ENCODE measurements around the gene FRK. TPM values are rescaled to one million over a fixed set of nuclear protein-coding genes. Genes with fewer than 3 reads are reported as not detected.

Gene FRK
- total RNA-seq, 2 donors from 2014 or later = 0.02 to 0.05 TPM

- Mint-ChIP-seq H3K27ac (no peak overlapping the region), H3K36me3 (ENCODE audit: insufficient read depth in 2 of 2) (no peaks in the 10 kb centered on the region), H3K9me3 (peaks cover 0 to 2% of the 10 kb centered on the region in 2 donors), H3K4me3 (no peak overlapping the region), H3K27me3 (ENCODE audit: low read depth) (peaks cover 63% of the 10 kb centered on the region), H3K4me1 (ENCODE audit: low read depth) (no peaks in the 10 kb centered on the region)
- ATAC-seq (replicated peaks in 1 of 2) (no peak), DNase-seq (no peak)
Observed at GRCh38 chr6:116019428-116019827, 41.3 kb downstream of the FRK start.

- DNase-seq (no peak), ATAC-seq (replicated peaks in 1 of 2) (no peak)
- H3K27me3 Mint-ChIP-seq (ENCODE audit: low read depth) = peaks cover 67% of the 10 kb centered on the region
- no peaks in the 10 kb centered on the region for H3K36me3 Mint-ChIP-seq (ENCODE audit: insufficient read depth in 2 of 2)
- H3K4me1 Mint-ChIP-seq (ENCODE audit: low read depth) = no peaks in the 10 kb centered on the region
- no peak overlapping the region for H3K27ac Mint-ChIP-seq
- peaks cover 0 to 2% of the 10 kb centered on the region in 2 donors for H3K9me3 Mint-ChIP-seq
- no peak overlapping the region for H3K4me3 Mint-ChIP-seq
Observed at GRCh38 chr6:116018976-116019375, 41.7 kb downstream of the FRK start.

- DNase-seq (no peak), ATAC-seq (replicated peaks in 1 of 2) (no peak)
- H3K27ac Mint-ChIP-seq = no peak overlapping the region
Observed at GRCh38 chr6:116017546-116018295, 43.0 kb downstream of the FRK start.

GRCh38 chr6:116016846-116017545 lies 43.7 kb downstream of the FRK start:
- Mint-ChIP-seq H3K9me3 (no peaks in the 10 kb centered on the region), H3K4me1 (ENCODE audit: low read depth) (peaks cover 5% of the 10 kb centered on the region), H3K27me3 (ENCODE audit: low read depth) (peaks cover 75% of the 10 kb centered on the region), H3K27ac (no peak overlapping the region), H3K36me3 (ENCODE audit: insufficient read depth in 2 of 2) (no peaks in the 10 kb centered on the region), H3K4me3 (no peak overlapping the region)
- ATAC-seq (replicated peaks in 1 of 2) = no peak
- DNase-seq = no peak

More at GRCh38 chr6:116017546-116018295, 43.0 kb downstream of the FRK start:
- Mint-ChIP-seq H3K4me3 (no peak overlapping the region), H3K4me1 (ENCODE audit: low read depth) (no peaks in the 10 kb centered on the region), H3K36me3 (ENCODE audit: insufficient read depth in 2 of 2) (no peaks in the 10 kb centered on the region), H3K9me3 (no peaks in the 10 kb centered on the region), H3K27me3 (ENCODE audit: low read depth) (peaks cover 69% of the 10 kb centered on the region)

- Mint-ChIP-seq H3K27me3 (ENCODE audit: low read depth) (peaks cover 78% of the 10 kb centered on the region), H3K4me1 (ENCODE audit: low read depth) (peaks cover 15% of the 10 kb centered on the region), H3K4me3 (no peak overlapping the region), H3K9me3 (no peaks in the 10 kb centered on the region), H3K36me3 (ENCODE audit: insufficient read depth in 2 of 2) (no peaks in the 10 kb centered on the region), H3K27ac (no peak overlapping the region)
- DNase-seq (no peak), ATAC-seq (replicated peaks in 1 of 2) (no peak)
Observed at GRCh38 chr6:116015983-116016382, 44.7 kb downstream of the FRK start.

GRCh38 chr6:116015561-116015960 lies 45.1 kb downstream of the FRK start:
- Mint-ChIP-seq H3K4me1 (ENCODE audit: low read depth) (peaks cover 15% of the 10 kb centered on the region), H3K4me3 (no peak overlapping the region), H3K36me3 (ENCODE audit: insufficient read depth in 2 of 2) (no peaks in the 10 kb centered on the region), H3K27me3 (ENCODE audit: low read depth) (peaks cover 76% of the 10 kb centered on the region), H3K9me3 (no peaks in the 10 kb centered on the region), H3K27ac (no peak overlapping the region)
- DNase-seq (no peak), ATAC-seq (replicated peaks in 1 of 2) (no peak)

GRCh38 chr6:116012951-116013350 lies 47.7 kb downstream of the FRK start:
- peaks cover 60% of the 10 kb centered on the region for H3K27me3 Mint-ChIP-seq (ENCODE audit: low read depth)
- no peaks in the 10 kb centered on the region for H3K36me3 Mint-ChIP-seq (ENCODE audit: insufficient read depth in 2 of 2)
- H3K4me3 Mint-ChIP-seq = no peak overlapping the region

GRCh38 chr6:116012471-116012949 lies 48.2 kb downstream of the FRK start:
- no peak overlapping the region for H3K27ac Mint-ChIP-seq
- peaks cover 56% of the 10 kb centered on the region for H3K27me3 Mint-ChIP-seq (ENCODE audit: low read depth)
- DNase-seq (no peak), ATAC-seq (replicated peaks in 1 of 2) (no peak)
- peaks cover 15% of the 10 kb centered on the region for H3K4me1 Mint-ChIP-seq (ENCODE audit: low read depth)
- no peaks in the 10 kb centered on the region for H3K9me3 Mint-ChIP-seq
- H3K4me3 Mint-ChIP-seq = no peak overlapping the region
- no peaks in the 10 kb centered on the region for H3K36me3 Mint-ChIP-seq (ENCODE audit: insufficient read depth in 2 of 2)

More at GRCh38 chr6:116012951-116013350, 47.7 kb downstream of the FRK start:
- no peaks in the 10 kb centered on the region for H3K9me3 Mint-ChIP-seq
- H3K27ac Mint-ChIP-seq = no peak overlapping the region
- no peak for ATAC-seq (replicated peaks in 1 of 2)
- no peak for DNase-seq
- H3K4me1 Mint-ChIP-seq (ENCODE audit: low read depth) = peaks cover 15% of the 10 kb centered on the region

- DNase-seq (peak; percentile 56 to 73), ATAC-seq (replicated peaks in 1 of 2) (peak; percentile 97 to 98)
- no peaks in the 10 kb centered on the region for H3K9me3 Mint-ChIP-seq
- peak overlapping the region; percentile 22 for H3K27ac Mint-ChIP-seq
- no peaks in the 10 kb centered on the region for H3K36me3 Mint-ChIP-seq (ENCODE audit: insufficient read depth in 2 of 2)
- H3K4me1 Mint-ChIP-seq (ENCODE audit: low read depth) = peaks cover 15% of the 10 kb centered on the region
- H3K4me3 Mint-ChIP-seq = peak overlapping the region; percentile 43 to 59
- H3K27me3 Mint-ChIP-seq (ENCODE audit: low read depth) = peaks cover 46% of the 10 kb centered on the region
Observed at GRCh38 chr6:116011520-116011919, 49.2 kb downstream of the FRK start.

GRCh38 chr6:116010790-116011401 lies 49.8 kb downstream of the FRK start:
- H3K27me3 Mint-ChIP-seq (ENCODE audit: low read depth) = peaks cover 40% of the 10 kb centered on the region
- no peaks in the 10 kb centered on the region for H3K36me3 Mint-ChIP-seq (ENCODE audit: insufficient read depth in 2 of 2)
- H3K4me3 Mint-ChIP-seq = peak overlapping the region; percentile 43 to 59
- no peaks in the 10 kb centered on the region for H3K9me3 Mint-ChIP-seq
- peak overlapping the region; percentile 22 for H3K27ac Mint-ChIP-seq
- peaks cover 15% of the 10 kb centered on the region for H3K4me1 Mint-ChIP-seq (ENCODE audit: low read depth)
- ATAC-seq (replicated peaks in 1 of 2) (no peak), DNase-seq (peak; percentile 53 to 56)

GRCh38 chr6:116010386-116010785 lies 50.3 kb downstream of the FRK start:
- DNase-seq (no peak), ATAC-seq (replicated peaks in 1 of 2) (no peak)
- no peaks in the 10 kb centered on the region for H3K9me3 Mint-ChIP-seq
- H3K4me3 Mint-ChIP-seq = no peak overlapping the region
- peaks cover 15% of the 10 kb centered on the region for H3K4me1 Mint-ChIP-seq (ENCODE audit: low read depth)
- no peaks in the 10 kb centered on the region for H3K36me3 Mint-ChIP-seq (ENCODE audit: insufficient read depth in 2 of 2)
- peaks cover 34% of the 10 kb centered on the region for H3K27me3 Mint-ChIP-seq (ENCODE audit: low read depth)
- H3K27ac Mint-ChIP-seq = no peak overlapping the region

- Mint-ChIP-seq H3K4me3 (no peak overlapping the region), H3K27me3 (ENCODE audit: low read depth) (peaks cover 28% of the 10 kb centered on the region), H3K36me3 (ENCODE audit: insufficient read depth in 2 of 2) (no peaks in the 10 kb centered on the region), H3K9me3 (no peaks in the 10 kb centered on the region), H3K27ac (no peak overlapping the region), H3K4me1 (ENCODE audit: low read depth) (peaks cover 15% of the 10 kb centered on the region)
- no peak for ATAC-seq (replicated peaks in 1 of 2)
- DNase-seq = no peak
Observed at GRCh38 chr6:116008470-116009243, 52.0 kb downstream of the FRK start.

Measured in activated T-cell treated with anti-CD3 and anti-CD28 coated beads, Interleukin-2, amount 50 U/mL, for 72 hours (primary cell).